Thoracic aorta (tissue), 2 donors: ENCODE measurements around the gene IER5. TPM values are rescaled to one million over a fixed set of nuclear protein-coding genes. Genes with fewer than 3 reads are reported as not detected.
A peak's percentile ranks its signal among the peaks of the same experiment; 100 is the strongest.

ENCODE experiments used
- ATAC-seq: fragments of 150-250 bp; one replicate; pipeline ENCODE4 v1.8.0; 2017; ENCODE audit warnings: low read depth; ENCODE audit not compliant: insufficient number of reproducible peaks, low FRiP score
- DNase-seq: peaks from one replicate; pipeline ENCODE4 v3.0.0-alpha.2; 2020; ENCODE audit warnings: low spot score
- H3K27ac ChIP-seq, 2 donors: fragments of 200-600 bp; sonication (generic); 1 replicate in 1 of 2; 2 replicates in 1 of 2; pipeline ENCODE4 v1.5.1; 2016; ENCODE audit warnings: mild to moderate bottlenecking in 2 of 2, moderate library complexity in 2 of 2
- H3K27me3 ChIP-seq: fragments of 200-600 bp; sonication (generic); replicated peaks from 2 replicates; pipeline ENCODE4 v1.6.0; 2016; ENCODE audit warnings: mild to moderate bottlenecking; ENCODE audit not compliant: insufficient read depth
- H3K36me3 ChIP-seq: fragments of 200-600 bp; sonication (generic); one replicate; pipeline ENCODE4 v1.5.1; 2016
- H3K4me1 ChIP-seq, 2 donors: fragments of 200-600 bp; sonication (generic); 1 replicate in 1 of 2; 2 replicates in 1 of 2; pipeline versions ENCODE4 v1.5.1 to v1.6.0; 2016; ENCODE audit warnings: low read depth in 2 of 2, mild to moderate bottlenecking in 1 of 2; ENCODE audit not compliant: control insufficient read depth in 1 of 2
- H3K4me3 ChIP-seq: fragments of 200-600 bp; sonication (generic); 2 replicates; pipeline ENCODE4 v1.5.1; 2016; ENCODE audit warnings: mild to moderate bottlenecking
- H3K9me3 ChIP-seq: fragments of 200-600 bp; sonication (generic); 2 replicates; pipeline ENCODE4 v1.5.1; 2016
- total RNA-seq, 2 donors: library from RNA; depleted of rRNA; stranded (reverse); fragments of >200 nt; gene quantifications; one replicate each; pipeline versions ENCODE4 v1.1.0 to v1.2.3, GENCODE V29; 2016
- TF ChIP-seq, protein P1 (sequence below): fragments of 200-600 bp; sonication (generic); IDR thresholded peaks from one replicate; pipeline ENCODE4 v1.5.1; 2019; ENCODE audit warnings: antibody characterized with exemption

IER5 gene
- total RNA-seq, 2 donors from 2014 or later, result 20.2 to 55.8 TPM

DNA sequence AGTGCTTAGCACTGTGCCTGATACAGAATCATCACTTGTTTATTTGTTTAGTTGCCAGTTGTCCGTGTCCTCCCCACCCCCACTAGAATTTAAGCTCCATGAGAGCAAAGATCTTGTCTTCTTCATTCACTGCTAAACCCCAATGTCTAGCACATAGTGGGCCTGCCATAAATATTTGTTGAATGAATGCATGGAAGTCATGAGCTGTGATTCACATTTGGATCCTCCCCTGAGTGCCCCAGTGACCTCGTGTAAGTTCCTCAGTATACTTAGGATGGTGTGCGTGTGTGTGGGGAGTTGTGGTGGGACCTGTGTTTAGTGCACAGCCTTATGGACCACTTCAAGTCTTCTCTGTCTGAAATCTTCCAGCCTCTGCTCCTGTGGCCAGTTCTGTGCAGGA is 23.1 kb downstream of the IER5 start:
- TF ChIP-seq, protein P1, sequence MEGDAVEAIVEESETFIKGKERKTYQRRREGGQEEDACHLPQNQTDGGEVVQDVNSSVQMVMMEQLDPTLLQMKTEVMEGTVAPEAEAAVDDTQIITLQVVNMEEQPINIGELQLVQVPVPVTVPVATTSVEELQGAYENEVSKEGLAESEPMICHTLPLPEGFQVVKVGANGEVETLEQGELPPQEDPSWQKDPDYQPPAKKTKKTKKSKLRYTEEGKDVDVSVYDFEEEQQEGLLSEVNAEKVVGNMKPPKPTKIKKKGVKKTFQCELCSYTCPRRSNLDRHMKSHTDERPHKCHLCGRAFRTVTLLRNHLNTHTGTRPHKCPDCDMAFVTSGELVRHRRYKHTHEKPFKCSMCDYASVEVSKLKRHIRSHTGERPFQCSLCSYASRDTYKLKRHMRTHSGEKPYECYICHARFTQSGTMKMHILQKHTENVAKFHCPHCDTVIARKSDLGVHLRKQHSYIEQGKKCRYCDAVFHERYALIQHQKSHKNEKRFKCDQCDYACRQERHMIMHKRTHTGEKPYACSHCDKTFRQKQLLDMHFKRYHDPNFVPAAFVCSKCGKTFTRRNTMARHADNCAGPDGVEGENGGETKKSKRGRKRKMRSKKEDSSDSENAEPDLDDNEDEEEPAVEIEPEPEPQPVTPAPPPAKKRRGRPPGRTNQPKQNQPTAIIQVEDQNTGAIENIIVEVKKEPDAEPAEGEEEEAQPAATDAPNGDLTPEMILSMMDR, result no peak

DNA sequence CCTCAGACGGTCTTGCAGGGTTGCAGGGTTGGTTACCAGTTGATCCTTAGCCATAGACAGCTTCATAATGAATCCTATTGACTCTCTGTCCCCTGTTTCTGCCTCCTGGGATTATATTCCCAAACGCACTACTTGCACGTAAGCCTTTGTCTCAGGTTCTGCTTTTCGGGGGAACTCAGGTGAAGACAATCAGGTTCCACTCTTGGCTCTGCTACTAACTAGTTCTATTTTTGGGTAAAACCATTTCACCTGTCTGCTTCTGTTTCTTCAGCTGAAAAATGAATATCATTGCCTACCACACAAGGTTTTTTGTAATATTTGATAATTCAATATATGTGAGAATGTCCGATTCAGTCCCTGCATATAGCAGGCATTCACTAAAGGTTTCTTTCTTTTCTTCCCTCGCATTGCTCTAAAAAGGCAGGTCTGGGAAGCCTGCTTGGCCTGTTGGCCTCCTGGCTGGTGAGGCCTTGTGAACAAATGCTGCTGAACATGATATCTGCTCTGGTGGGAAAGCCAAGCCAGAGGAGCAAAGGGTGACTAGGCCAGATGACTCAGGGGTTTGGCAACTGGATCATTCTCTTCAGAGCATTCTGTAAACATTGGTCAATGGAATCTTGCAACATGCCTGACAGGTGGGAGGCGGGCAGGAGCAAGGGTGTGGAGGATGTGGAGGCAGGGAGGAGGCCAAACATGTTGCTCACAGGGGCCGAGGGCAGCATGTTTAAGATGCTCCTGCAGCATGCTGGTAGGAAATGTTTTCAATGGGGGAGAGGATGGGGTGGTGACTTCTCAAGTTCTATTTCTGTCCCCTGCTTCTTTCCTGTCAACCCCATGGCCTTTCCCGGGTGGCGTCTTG is 23.8 kb downstream of the IER5 start:
- Histone ChIP-seq H3K9me3 (no peaks in the 10 kb centered on the region), H3K36me3 (no peaks in the 10 kb centered on the region), H3K4me3 (no peak overlapping the region), H3K4me1 (peaks cover 15 to 20% of the 10 kb centered on the region in 2 donors), H3K27ac (peak overlapping the region; percentile 61 to 62), H3K27me3 (no peaks in the 10 kb centered on the region)
- DNase-seq (peak; percentile 86), ATAC-seq (peak; percentile 91)
- TF ChIP-seq, protein P1, result no peak

More for the DNA sequence above, 23.1 kb downstream of the IER5 start:
- no peak for ATAC-seq
- Histone ChIP-seq H3K9me3 (no peaks in the 10 kb centered on the region), H3K27me3 (no peaks in the 10 kb centered on the region), H3K4me1 (peaks cover 15 to 20% of the 10 kb centered on the region in 2 donors), H3K4me3 (no peak overlapping the region), H3K36me3 (no peaks in the 10 kb centered on the region), H3K27ac (peak overlapping the region; percentile 61 to 62)
- no peak for DNase-seq

DNA sequence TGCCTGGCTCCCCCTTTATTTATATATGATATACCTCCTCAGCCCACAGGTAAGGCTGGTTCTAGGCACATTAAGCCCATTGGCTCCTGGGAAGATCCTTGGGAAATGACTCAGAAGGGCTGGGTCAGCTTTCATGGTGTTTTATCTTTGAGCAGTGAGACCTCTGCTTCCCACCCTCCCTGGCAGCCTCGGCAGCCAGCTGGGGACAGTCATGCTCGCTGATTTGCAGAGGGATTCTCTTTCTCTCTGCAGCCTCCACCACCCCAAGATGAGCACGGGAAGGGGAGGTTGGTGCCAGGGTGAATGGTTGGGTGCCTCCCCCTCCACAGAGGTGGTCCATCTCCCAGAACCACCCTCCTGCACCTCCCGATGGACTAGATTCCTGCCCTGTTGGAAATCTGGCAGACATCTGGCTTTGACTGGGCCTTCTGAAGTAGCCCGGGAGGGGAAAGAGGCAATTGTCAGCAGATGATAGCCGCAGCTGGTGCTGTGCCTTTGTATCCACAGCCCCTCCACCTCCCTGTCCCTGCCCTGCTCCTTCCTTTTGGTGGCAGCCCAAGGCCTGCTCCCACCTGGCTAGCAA is 24.6 kb downstream of the IER5 start:
- ATAC-seq, result no peak
- Histone ChIP-seq H3K9me3 (no peaks in the 10 kb centered on the region), H3K27me3 (no peaks in the 10 kb centered on the region), H3K4me3 (no peak overlapping the region), H3K4me1 (peaks cover 15 to 20% of the 10 kb centered on the region in 2 donors), H3K36me3 (no peaks in the 10 kb centered on the region), H3K27ac (peak overlapping the region; percentile 60 to 62)
- TF ChIP-seq, protein P1, result no peak
- no peak for DNase-seq

DNA sequence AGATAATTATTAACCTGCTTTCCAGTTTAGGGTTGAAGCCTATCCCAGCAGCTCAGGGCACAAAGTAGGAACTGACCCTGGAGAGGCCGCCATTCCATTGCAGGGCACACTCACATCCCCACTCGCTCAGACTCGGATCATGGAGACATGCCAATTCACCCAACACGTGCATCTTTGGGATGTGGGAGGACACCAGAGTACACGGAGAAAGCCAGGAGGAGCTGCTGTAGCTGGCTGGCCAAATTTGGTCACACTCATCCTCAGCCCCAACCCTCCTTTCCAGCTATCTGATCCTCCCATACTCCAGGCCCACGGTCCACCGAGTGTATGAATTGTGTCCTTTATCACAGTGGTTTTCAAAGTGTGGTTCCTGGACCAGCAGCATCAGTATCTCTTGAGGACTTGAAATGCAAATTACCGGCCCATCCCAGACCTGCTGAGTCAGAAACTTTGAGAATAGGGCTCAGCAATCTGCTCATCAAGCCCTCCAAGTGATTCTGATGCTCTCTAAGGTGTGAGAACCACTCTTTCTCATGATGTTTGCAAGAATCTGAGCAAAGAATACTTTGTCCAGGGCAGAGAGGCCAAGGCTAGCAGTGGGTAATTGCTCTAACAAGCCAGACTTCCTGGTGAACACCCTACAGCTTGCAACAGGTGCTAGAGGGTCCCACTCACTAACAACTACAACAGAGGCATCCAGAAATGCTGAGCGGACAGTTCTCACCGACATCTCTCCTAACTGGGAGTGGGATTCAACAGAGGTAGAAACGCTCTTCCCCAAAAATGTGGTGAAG is 26.3 kb downstream of the IER5 start:
- no peak overlapping the region for H3K27ac ChIP-seq
- no peak for DNase-seq

More for the DNA sequence above, 26.3 kb downstream of the IER5 start:
- Histone ChIP-seq H3K36me3 (no peaks in the 10 kb centered on the region), H3K4me1 (peaks cover 15 to 20% of the 10 kb centered on the region in 2 donors), H3K9me3 (no peaks in the 10 kb centered on the region), H3K4me3 (no peak overlapping the region), H3K27me3 (no peaks in the 10 kb centered on the region)
- TF ChIP-seq, protein P1, result no peak
- ATAC-seq, result no peak
